PFSK-1 (cell line): ENCODE measurements around the gene CD22.

Source experiments
- FOXP2 ChIP-seq: optimal IDR thresholded peaks from 2 replicates; pipeline ENCODE3; 2011; ENCODE audit warnings: borderline replicate concordance, control low read depth, inconsistent platforms; ENCODE audit not compliant: insufficient read depth; ENCODE audit errors: extremely low read length, extremely low read depth
- SIN3A ChIP-seq: IDR thresholded peaks from 2 replicates; pipeline ENCODE4 v1.6.1; 2012; ENCODE audit warnings: mild to moderate bottlenecking, low read length, moderate library complexity, borderline replicate concordance; ENCODE audit not compliant: insufficient read depth
- TAF1 ChIP-seq: IDR thresholded peaks from 2 replicates; pipeline ENCODE4 v1.6.1; 2012; ENCODE audit warnings: low read length, control low read depth, borderline replicate concordance; ENCODE audit not compliant: insufficient read depth
- TF ChIP-seq, protein P1 (sequence below), 2 experiments: IDR thresholded peaks; 2 replicates each; pipeline versions ENCODE4 v1.6.1 to v1.8.0; 2011 to 2012; ENCODE audit warnings: low read depth in 2 of 2, low read length in 2 of 2, control low read depth in 1 of 2, inconsistent platforms in 1 of 2, mild to moderate bottlenecking in 1 of 2, moderate library complexity in 1 of 2; ENCODE audit not compliant: insufficient read depth in 1 of 2

DNA sequence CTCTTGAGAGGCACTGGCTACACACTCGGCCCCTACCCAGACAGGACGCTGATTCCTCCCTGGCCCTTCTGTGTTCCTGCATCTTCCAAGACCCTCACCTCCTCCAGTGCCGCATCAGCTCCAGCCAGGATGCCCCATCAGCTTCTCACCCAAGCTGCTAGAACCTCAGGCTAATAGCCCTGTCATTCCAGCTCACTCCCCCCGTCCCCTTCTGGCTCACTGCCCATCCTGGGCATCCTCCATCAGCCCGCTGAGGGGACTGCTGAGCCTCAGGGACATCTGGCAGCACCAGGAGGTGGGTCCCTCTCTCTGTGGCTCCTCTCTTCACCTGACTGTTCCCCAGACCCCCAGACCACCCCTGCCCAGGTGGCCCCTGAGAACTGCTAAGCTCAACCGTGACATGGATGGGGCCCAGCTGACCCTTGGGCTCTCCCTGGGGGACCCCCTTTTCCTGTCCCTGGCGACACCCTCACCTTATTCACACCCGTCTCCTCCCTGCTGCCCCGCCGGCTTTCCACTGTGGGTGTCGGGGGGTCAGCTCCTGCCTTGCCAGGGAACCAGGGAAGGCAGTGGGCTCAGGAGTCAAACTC is 34.1 kb downstream of the CD22 start:
- no peak for TF ChIP-seq TAF1
- TF ChIP-seq SIN3A = no peak
- TF ChIP-seq FOXP2 = no peak
- TF ChIP-seq, protein P1, sequence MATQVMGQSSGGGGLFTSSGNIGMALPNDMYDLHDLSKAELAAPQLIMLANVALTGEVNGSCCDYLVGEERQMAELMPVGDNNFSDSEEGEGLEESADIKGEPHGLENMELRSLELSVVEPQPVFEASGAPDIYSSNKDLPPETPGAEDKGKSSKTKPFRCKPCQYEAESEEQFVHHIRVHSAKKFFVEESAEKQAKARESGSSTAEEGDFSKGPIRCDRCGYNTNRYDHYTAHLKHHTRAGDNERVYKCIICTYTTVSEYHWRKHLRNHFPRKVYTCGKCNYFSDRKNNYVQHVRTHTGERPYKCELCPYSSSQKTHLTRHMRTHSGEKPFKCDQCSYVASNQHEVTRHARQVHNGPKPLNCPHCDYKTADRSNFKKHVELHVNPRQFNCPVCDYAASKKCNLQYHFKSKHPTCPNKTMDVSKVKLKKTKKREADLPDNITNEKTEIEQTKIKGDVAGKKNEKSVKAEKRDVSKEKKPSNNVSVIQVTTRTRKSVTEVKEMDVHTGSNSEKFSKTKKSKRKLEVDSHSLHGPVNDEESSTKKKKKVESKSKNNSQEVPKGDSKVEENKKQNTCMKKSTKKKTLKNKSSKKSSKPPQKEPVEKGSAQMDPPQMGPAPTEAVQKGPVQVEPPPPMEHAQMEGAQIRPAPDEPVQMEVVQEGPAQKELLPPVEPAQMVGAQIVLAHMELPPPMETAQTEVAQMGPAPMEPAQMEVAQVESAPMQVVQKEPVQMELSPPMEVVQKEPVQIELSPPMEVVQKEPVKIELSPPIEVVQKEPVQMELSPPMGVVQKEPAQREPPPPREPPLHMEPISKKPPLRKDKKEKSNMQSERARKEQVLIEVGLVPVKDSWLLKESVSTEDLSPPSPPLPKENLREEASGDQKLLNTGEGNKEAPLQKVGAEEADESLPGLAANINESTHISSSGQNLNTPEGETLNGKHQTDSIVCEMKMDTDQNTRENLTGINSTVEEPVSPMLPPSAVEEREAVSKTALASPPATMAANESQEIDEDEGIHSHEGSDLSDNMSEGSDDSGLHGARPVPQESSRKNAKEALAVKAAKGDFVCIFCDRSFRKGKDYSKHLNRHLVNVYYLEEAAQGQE (IDR thresholded peaks at IDR 0.05; ENCODE audit: insufficient read depth in 1 of 2, low read depth in 2 of 2, low read length in 2 of 2) = no peak
